Measurements from ENCODE around the gene NHERF1.

NHERF1 gene

GRCh38 chr17:74760404-74761105 lies 12.1 kb downstream of the NHERF1 start:
- no peak overlapping the region for H3K4me3 ChIP-seq (ENCODE audit: low read length)
- DNase-seq (ENCODE audit: low read depth, low spot score), result no peak

GRCh38 chr17:74761419-74761818 lies 13.0 kb downstream of the NHERF1 start:
- DNase-seq (ENCODE audit: low read depth, low spot score), result no peak
- no peak overlapping the region for H3K4me3 ChIP-seq (ENCODE audit: low read length)

GRCh38 chr17:74761931-74762330 lies 13.5 kb downstream of the NHERF1 start:
- no peak for DNase-seq (ENCODE audit: low read depth, low spot score)
- no peak overlapping the region for H3K4me3 ChIP-seq (ENCODE audit: low read length)

- H3K4me3 ChIP-seq (ENCODE audit: low read length), result no peak overlapping the region
- no peak for DNase-seq (ENCODE audit: low read depth, low spot score)
Observed at GRCh38 chr17:74763565-74764387, 15.3 kb downstream of the NHERF1 start.

- H3K4me3 ChIP-seq (ENCODE audit: low read length), result no peak overlapping the region
- no peak for DNase-seq (ENCODE audit: low read depth, low spot score)
Observed at GRCh38 chr17:74764751-74765286, 16.4 kb downstream of the NHERF1 start.

- H3K4me3 ChIP-seq (ENCODE audit: low read length), result no peak overlapping the region
- no peak for DNase-seq (ENCODE audit: low read depth, low spot score)
Observed at GRCh38 chr17:74766413-74766812, 18.0 kb downstream of the NHERF1 start.

- no peak overlapping the region for H3K4me3 ChIP-seq (ENCODE audit: low read length)
- no peak for DNase-seq (ENCODE audit: low read depth, low spot score)
Observed at GRCh38 chr17:74767111-74767516, 18.7 kb downstream of the NHERF1 start.

- DNase-seq (ENCODE audit: low read depth, low spot score), result no peak
Observed at GRCh38 chr17:74768069-74768762, 19.8 kb downstream of the NHERF1 start.

GRCh38 chr17:74768763-74769114 lies 20.3 kb downstream of the NHERF1 start:
- DNase-seq (ENCODE audit: low read depth, low spot score), result no peak
- no peak overlapping the region for H3K4me3 ChIP-seq (ENCODE audit: low read length)

More at GRCh38 chr17:74768069-74768762, 19.8 kb downstream of the NHERF1 start:
- no peak overlapping the region for H3K4me3 ChIP-seq (ENCODE audit: low read length)

GRCh38 chr17:74769266-74769855 lies 20.9 kb downstream of the NHERF1 start:
- H3K4me3 ChIP-seq (ENCODE audit: low read length), result no peak overlapping the region
- DNase-seq (ENCODE audit: low read depth, low spot score), result no peak

- H3K4me3 ChIP-seq (ENCODE audit: low read length), result no peak overlapping the region
- no peak for DNase-seq (ENCODE audit: low read depth, low spot score)
Observed at GRCh38 chr17:74769856-74770497, 21.5 kb downstream of the NHERF1 start.

GRCh38 chr17:74770498-74771318 lies 22.3 kb downstream of the NHERF1 start:
- peak; percentile 45 for DNase-seq (ENCODE audit: low read depth, low spot score)
- H3K4me3 ChIP-seq (ENCODE audit: low read length), result no peak overlapping the region

- DNase-seq (ENCODE audit: low read depth, low spot score), result no peak
Observed at GRCh38 chr17:74771319-74771914, 23.0 kb downstream of the NHERF1 start.

GRCh38 chr17:74772053-74772452 lies 23.6 kb downstream of the NHERF1 start:
- no peak for DNase-seq (ENCODE audit: low read depth, low spot score)
- H3K4me3 ChIP-seq (ENCODE audit: low read length), result no peak overlapping the region

More at GRCh38 chr17:74771319-74771914, 23.0 kb downstream of the NHERF1 start:
- H3K4me3 ChIP-seq (ENCODE audit: low read length), result no peak overlapping the region

- no peak for DNase-seq (ENCODE audit: low read depth, low spot score)
- H3K4me3 ChIP-seq (ENCODE audit: low read length), result no peak overlapping the region
Observed at GRCh38 chr17:74773414-74773813, 25.0 kb downstream of the NHERF1 start.

GRCh38 chr17:74773871-74774286 lies 25.5 kb downstream of the NHERF1 start:
- no peak for DNase-seq (ENCODE audit: low read depth, low spot score)
- no peak overlapping the region for H3K4me3 ChIP-seq (ENCODE audit: low read length)

- DNase-seq (ENCODE audit: low read depth, low spot score), result no peak
- H3K4me3 ChIP-seq (ENCODE audit: low read length), result peak overlapping the region; percentile 92
Observed at GRCh38 chr17:74775409-74776043, 27.1 kb downstream of the NHERF1 start.

Measured in Jurkat, Clone E6-1 (cell line).